OCI-LY1 (cell line): ENCODE measurements around the gene S100A1.

Source experiments
- CTCF ChIP-seq: fragments of 200-600 bp; sonication (generic), shearing (Covaris generic); IDR thresholded peaks from 2 replicates; pipeline ENCODE4 v1.5.1; 2017; ENCODE audit warnings: mild to moderate bottlenecking, antibody characterized with exemption, low read length, moderate library complexity, mixed read lengths
- EZH2 ChIP-seq: fragments of 200-600 bp; sonication (generic), shearing (Covaris generic); IDR thresholded peaks from 2 replicates; pipeline ENCODE4 v1.8.0; 2017; ENCODE audit warnings: borderline replicate concordance, mixed run types, mild to moderate bottlenecking, antibody characterized with exemption, low read length, moderate library complexity, mixed read lengths

GRCh38 chr1:153610334-153610733, 17.9 kb upstream of the S100A1 start:
- TF ChIP-seq CTCF, result no peak
- TF ChIP-seq EZH2, result no peak
